HG03097 (cell line): ENCODE data around the gene TMEM74B.

Experiments
- ATAC-seq: cut with Tn5 transposase; IDR thresholded peaks from one replicate; pipeline ENCODE4 v1.9.1; 2021; ENCODE audit not compliant: unreplicated experiment, low FRiP score

The TMEM74B gene

DNA sequence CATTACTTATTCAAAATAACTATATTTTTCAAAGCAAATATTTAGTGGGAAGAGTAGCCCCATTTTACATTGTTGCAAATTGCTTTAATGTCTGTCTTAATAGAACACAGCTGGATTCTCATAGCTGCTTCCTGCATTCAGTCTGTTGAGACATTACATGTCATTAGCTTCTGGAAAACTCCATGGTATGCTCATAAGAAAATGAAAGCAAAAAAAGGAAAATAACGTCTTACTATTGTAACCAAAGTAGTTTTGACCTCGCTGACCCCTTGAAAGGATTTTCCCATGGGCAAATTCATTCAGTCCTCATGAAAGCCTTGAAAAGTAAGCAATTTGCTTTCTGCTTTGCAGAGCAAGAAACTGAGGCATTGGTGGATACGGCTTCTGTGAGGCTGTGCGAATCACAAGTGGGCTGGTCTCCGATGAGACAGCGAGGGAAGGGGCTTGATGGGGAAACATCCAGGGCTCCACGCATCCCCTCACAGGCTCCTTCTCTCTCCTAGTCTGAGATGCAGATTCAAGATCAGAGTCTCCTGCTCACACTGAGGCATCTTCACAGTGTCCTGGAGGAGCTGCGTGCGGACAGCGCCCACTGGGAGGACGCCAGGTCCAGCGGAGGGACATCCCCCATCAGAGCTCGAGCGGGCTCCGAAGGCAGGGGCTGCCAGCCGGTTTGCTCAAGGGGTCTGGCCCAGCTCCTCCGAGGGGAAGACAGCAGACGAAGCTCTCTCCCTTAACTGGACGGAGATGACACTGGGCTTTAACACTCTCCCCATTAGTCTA, 21.8 kb upstream of the TMEM74B start:
- no peak for ATAC-seq

DNA sequence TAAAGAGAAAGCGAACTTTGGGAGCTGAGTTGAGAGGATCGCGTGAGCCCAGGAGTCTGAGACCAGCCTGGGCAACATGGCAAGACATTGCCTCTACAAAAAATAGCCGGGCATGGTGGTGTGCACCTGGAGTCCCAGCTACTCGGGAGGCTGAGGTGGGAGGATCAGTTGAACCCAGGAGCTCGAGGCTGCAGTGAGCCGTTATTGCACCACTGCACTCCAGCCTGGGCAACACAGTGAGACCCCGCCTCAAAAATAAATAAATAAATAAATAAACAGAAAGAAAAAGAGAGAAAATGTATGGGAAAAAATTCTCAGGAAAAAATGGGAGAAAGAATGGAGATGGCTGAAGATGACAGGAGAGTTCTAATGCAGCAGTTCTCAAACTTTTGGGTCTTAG, 21.0 kb upstream of the TMEM74B start:
- ATAC-seq, result no peak

DNA sequence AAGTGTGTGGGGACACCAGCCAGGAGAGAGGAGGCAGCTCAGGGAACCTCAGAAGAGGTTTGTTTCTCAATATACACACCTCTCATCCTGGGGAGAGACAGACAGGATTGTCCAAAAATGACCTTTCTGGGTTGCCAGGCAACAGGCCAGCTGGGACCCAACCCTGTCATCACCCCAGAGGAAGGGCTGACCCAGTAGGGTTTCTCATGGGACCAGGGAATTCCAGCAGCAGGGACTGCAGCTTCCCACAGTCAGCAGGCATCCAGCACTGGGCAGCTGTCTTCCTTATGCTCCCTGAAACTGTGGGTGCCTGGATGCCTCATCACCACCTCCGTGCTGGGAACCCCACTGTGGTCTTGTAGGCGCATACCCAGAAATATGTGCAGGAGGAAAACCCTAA, 19.8 kb upstream of the TMEM74B start:
- ATAC-seq, result no peak

DNA sequence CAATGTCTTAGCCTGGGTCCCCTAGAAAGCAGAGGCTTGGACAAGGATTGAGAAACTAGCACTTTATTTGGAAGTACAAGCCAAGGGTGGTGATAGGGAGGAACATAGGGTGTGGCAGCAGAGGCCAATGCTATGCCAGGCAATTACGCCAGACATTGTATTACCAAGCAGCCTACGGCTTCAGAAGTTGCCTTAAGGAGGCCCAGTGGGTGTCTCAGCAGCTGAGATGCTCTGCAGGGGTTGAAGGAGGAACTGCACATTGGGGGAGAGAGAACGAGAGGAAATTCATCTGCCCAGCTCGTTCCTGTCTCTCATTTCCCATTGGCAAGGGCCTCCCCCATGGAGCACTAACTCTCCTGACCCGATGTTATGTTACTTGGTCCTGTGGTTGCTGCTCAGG, 19.3 kb upstream of the TMEM74B start:
- ATAC-seq, result no peak

DNA sequence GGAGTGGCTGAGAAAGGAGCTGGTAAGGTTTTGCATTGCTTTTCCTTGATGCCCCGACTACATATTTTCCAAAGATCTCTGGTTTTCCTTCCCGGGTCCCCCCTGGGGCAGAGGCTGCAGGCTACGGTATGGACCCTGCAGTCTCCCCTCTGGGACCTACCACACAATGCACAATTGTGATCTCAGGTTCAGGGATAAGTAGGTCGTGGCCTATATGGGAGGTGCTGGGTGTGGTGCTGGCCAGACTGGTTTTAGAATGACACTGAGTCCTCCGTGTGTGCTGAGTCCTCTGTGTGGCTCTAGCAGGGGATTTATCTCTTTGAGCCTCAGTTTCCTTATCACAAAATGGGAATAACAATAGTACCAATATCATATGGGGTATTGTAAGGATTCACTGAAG, 18.8 kb upstream of the TMEM74B start:
- ATAC-seq, result no peak

DNA sequence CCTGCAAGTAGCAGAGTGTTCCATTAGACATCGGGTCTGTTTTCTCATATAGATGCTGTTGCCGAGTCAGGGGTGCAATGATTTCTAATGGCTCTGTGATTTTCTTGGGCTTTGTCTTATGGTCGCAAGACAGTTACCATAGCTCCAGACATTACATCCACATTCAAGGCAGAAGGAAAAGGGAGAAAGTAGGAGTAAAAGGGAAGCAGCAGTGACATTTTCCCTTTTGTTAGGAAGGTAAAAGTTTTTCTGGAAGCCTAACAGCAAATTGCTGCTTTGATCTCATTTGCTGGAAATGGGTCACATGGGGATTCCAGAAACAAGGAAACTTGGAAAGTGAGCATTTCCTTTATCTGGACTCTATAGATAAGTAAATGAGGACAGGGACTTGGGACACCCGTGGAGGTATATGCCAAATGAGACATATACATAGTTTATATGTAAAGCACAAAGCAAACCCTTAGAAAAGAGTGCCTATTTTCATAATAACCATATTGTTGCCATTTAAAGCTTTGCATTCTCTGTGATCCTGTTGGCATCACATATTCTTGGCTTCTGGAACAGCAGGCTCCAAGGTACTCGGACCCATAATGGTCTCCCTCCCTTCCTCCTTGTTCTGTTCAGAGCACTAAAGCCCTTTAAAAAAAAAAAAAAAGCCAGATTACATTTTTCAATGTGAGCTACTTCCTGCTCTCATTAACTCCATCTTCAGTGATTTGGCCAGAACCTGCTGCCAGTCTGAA, 18.2 kb upstream of the TMEM74B start, which contains the start of gene C20orf202:
Gene C20orf202 (plus strand): TSS at position 693 of the 743 bp plus-strand sequence. CDS start 132 bp downstream, outside the sequence.
- ATAC-seq, result no peak

DNA sequence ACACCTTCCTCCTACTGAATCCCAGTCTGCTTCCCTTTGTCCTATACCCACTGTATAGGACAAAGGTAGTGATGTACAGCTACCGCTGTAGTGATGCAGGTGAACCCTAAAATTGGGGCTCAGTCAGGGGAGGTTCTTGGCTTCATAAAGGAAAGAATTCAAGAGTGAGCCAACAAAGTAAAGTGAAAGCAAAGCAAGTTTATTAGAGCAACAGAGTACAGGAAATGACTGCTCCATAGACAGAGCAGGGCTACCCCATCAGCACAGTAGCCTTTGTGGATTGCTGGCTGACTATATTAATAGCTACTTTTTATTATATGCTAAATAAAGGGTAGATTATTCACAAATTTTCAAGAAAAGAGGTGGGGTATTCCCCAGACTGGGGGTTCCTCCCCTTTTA, 15.2 kb upstream of the TMEM74B start:
- no peak for ATAC-seq

DNA sequence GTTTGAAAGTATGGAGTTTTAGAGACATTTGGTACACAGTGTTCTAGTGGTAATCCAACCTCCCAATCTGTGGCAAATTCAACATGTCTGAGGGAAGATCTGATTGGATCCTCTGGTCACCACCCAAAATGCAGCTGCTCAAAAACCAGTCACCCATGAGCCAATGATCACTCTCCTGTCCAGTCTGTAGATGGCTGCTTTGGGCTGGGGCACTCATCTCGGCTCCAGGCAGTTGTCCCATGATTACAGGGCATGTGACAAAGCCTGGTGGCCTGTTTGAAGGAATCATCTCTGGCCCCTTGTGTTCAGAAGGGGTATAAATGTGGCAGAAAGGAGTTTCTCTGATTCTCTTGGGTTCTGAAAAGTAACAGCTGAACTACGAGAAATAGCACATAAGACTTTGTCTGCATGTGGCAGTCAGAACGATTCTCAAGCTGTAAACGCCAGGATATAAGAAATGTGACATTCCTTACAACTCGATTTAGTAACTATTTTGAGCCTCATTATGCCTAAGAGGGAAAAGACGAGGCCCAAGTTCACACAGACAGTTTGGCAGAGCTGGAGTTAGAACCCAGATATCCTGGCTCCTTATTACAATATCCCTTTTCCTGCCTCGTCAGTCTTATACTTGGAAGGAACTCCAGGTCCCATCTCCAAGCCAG, 14.6 kb upstream of the TMEM74B start:
- no peak for ATAC-seq

DNA sequence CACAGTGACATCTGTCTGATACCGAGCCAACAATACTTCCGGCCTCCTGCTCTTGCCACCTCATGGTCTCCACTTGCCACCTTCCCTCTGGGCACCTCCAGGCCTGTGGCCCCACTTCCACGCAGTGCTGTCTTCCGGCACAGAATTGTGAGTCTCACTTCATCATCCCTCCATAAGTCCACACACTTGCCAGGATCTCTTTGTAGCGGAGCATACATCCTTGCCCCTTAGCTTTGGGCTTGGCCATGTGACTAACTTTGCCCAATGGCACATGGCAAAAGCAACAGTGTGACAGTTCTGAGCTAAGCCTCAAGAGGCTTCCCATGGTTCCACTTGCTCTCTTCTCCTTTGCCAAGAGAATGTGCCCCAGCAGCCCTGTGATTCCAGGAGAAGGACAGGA, 14.0 kb upstream of the TMEM74B start:
- no peak for ATAC-seq

DNA sequence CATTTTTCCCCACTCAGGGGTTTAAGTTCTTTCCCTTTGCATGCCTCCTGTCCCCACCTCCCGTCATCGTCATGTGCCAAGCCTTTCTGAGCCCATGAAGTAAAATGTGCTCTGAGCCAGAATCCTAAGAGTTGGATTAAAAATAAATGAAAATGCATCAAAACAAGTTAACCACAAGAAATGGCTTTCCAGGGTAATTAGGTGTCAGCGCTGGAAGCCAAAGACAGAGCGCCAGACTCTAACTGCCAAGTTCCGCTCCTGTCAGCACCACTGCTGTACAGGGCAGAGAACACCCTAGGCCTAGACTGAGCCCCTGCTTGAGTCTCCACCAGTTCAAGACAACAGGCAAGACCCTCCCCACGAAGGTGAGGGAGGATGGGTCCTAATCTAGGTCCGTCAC, 13.0 kb upstream of the TMEM74B start:
- no peak for ATAC-seq

DNA sequence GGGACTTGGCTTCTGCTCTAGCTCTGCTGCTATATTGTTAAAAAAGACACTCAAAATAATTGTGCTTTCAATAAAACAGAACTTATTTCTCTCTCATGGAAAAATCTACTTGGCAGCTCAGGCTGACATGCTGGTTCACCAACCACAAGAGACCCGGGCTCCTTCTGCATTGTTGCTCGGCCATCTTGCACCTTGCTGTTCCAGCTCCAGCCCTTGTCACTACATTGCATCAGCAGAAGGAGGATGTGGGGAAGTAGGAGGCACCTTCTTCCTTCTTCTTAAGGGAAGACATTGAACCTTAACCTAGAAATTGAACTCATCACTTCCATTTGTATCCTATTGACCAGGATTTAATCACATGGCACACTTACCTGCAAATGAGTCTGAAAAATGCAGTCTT, 11.9 kb upstream of the TMEM74B start:
- no peak for ATAC-seq

DNA sequence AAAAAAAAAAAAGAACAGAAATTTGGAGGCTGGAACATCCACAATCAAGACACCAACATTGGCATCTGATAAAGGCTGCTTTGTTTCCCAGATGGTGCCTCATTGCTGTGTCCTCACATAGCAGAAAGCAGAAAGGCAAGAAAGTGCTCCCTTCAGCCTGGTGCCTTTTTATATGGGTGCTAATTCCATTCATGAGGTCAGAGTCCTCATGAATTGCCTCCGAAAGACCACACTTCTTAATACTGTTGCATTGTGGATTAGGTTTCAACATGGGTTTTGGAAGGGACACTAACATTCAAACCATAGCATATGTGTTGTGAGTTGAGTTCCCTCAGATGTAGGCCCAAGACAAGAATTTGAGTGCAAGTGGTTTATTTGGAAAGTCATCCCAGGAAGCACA, 10.4 kb upstream of the TMEM74B start:
- no peak for ATAC-seq

DNA sequence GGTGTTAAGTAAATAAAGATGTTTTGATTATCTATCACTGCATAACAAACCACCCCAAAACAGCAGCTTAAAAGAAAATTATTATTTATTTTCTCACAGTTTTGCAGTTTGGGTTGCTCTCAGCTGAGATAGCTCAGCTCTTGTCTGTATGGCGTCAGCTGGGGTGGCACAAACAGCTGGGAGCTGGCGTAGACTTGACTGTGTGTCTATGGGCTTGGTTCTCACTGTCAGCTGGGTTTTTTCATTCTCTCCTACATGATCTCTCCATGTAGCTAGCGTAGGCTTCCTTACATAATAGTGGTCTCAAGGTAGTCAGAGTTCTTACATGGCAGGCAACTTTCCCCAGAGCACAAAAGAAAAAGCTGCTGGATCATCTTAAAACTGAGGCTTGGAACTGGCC, 6.5 kb upstream of the TMEM74B start:
- no peak for ATAC-seq

DNA sequence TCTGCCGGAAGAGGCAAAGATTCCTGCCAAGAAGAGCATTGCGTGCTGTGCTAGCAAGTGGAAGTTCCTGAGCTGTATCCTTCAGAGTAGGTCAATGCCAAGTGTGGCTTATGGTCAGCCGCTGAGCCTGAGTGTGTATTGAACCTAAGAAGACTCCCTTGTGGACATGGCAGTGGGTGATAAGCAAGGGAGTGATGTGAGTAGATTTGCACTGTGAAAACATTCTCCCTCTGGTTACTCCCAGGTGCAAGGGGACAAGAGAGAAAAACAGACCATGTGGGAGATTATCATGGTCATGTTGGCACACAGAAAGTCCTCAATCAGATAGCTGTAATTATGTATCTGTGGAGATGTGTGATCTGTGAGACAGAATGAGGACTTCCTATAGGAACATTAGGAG, 6.1 kb upstream of the TMEM74B start:
- ATAC-seq, result no peak

DNA sequence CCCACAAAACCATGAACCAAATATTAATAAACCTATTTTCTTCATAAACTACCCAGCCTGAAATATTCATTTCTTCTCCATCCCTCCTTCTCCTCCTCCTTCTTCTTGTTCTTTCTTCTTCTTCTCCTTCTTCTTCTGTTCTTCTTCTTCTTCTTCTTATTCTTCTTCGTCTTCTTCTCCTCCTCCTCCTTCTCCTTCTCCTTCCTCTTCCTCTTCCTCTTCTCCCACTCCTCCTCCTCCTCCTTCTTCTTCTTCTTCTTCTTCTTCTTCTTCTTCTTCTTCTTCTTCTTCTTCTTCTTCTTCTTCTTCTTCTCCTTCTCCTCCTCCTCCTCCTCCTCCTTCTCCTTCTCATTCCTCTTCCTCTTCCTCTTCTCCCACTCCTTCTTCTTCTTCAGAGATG, 5.0 kb upstream of the TMEM74B start:
- no peak for ATAC-seq

DNA sequence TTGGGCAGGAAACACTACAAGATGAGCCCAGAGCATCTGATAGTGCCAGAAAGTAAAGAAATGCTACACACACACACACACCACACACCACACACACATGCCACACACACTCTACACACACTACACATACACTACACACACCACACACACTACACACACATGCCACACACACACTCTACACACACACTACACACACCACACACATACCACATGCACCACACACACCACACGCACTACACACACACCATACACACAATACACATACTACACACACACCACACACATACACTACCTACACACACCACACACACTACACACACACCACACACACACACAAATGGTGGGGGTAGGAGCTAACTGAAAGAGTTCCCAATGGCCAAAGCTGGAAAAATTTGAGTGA, 3.6 kb upstream of the TMEM74B start:
- no peak for ATAC-seq

DNA sequence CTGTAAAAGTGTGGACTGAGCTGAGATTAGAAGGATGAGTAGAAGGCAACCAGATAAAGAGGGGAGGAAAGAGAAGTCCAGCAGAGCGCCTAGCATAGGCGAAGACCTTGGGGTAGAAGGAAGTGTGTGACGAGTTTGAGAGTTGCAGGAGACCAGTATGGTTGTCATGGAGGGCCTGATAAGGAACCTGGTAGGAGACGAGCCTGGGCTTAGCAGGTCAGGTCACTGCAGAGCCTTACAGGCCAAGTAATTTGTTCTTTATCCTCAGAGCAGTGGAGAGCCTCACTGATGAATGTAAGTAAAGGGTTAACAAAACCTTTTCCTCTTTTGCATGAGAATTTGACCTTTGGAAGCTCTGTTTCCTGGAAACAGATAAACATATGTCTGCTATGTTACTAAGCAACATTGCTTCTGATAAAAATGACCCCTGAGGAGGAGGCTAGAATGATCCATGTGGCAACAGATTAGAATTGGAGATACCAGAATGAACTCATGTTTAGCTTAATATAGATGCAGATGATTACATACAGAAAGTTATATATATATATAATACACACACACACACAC, 2.9 kb upstream of the TMEM74B start:
- no peak for ATAC-seq

DNA sequence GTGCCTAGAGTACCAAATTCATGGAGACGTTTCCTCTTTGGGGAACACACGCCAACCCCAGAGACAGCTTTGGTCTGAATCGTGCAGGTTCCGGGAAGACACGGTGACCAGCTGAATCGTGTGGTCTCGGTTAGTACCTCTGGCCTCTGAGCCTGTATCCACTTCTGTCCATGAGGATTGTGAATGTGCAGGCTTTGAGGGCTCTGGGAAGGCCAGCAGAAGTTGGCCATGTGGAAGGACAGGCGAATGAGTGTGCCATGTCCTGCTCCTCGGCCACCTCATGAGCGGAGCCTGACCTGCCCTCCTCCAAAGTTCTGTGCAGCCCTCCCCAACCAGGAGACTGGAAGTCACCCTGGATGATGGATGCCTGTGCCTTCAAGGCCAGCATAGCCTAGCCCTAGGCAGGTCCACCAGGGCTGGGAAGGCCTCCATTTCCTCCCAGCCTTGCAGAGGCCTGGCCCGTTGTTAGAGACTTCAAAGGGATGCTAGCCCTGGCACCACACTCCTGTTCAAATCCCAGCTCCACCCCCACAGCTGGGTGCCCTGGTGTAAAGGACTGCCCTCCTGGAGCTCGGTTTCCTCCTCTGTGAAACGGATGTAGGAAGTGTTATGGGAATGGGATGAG, 1.7 kb upstream of the TMEM74B start:
- ATAC-seq, result no peak

DNA sequence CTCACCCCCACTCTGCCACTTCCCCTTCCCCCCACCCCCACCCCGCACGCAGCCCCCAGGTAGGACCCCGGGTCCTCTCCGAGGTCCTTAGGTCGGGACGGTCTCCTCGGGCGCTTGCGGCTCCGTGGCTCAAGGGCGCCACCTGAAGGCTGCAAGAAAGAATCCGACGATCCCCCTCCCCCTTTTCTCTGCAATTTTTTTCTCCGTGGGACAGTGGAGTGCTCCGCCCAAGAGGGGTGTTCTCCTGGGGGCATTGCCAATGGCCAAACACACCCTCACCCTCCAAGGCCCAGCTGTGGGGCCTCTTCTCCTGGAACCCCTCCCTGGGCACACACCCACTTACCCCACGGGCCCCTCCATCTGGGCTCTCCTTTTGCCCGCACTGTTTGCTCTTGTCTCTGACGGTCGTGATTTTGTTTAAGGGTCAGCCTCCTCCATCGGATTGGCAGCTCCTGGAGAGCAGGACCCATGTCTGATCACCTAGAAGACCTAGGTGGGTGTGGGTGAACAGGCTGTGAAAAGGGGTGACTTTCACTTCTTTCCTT, 1.1 kb upstream of the TMEM74B start:
- no peak for ATAC-seq

DNA sequence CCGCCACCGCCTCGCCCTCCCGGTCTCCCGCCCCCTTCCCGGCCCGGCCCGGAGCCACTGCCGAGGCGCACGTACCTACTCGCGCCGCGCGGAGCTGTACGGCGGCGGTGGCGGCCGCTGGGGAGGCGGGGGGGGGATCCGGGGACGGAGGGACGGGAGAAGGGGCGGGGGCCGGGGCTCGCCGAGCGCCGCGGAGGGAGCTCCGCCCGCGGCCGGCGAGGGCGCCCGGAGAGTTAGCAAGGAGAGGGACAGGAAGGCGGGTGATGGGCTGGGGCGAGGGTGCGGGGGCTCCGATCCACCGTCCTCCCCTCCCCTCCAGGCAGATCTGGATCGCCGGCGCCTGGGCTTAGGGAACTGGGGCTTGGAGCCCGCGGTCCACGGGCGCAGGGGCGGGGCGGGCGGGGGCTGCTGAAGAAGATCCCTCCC, 548 bp upstream of the TMEM74B start:
- ATAC-seq, result no peak

DNA sequence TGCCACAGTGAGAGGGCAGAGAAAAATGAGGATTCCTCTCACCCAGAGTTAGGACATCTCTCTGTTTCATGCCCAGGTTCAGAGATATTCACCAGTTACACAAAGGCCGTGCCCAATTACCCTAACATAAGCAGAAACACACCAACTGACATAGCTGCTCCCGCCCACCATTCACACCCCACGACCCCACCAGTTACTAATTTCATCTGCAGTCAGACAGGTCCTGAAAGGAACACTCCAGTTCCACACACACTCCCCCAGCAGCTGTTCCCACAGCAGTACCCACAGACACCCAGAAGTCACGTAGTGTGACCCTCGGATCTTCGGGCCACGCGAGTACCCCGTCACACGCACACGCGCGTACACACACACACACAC, 532 bp downstream of the TMEM74B start:
- ATAC-seq, result no peak
